Heart right ventricle (tissue), 16 donors: Measurements from ENCODE around the gene CTCFL. TPM values are rescaled to one million over a fixed set of nuclear protein-coding genes. Genes with fewer than 3 reads are reported as not detected.

Experiments used
- ATAC-seq, 8 donors: fragments of 200-7000 bp; cut with Tn5 transposase; one replicate each; pipeline ENCODE4 v1.9.1; 2020; ENCODE audit warnings: mild to moderate bottlenecking in 8 of 8, moderate library complexity in 8 of 8, moderate number of reproducible peaks in 1 of 8
- DNase-seq, 2 donors: peaks; one replicate each; pipeline ENCODE4 v3.0.0-alpha.2; 2020
- H3K27ac ChIP-seq, 10 donors: fragments of 200-600 bp; sonication (generic) in 2 of 10; one replicate each; pipeline versions ENCODE4 v1.5.0 to v1.8.0; 2020 to 2022; ENCODE audit warnings: mild to moderate bottlenecking in 3 of 10
- H3K27me3 ChIP-seq, 7 donors: fragments of 200-600 bp; one replicate each; pipeline ENCODE4 v1.8.0; 2021 to 2022; ENCODE audit warnings: mild to moderate bottlenecking in 2 of 7
- H3K36me3 ChIP-seq, 9 donors: fragments of 200-600 bp; sonication (generic) in 1 of 9; one replicate each; pipeline versions ENCODE4 v1.5.0 to v1.8.0; 2020 to 2022; ENCODE audit warnings: mild to moderate bottlenecking in 2 of 9
- H3K4me1 ChIP-seq, 9 donors: fragments of 200-600 bp; sonication (generic) in 1 of 9; one replicate each; pipeline versions ENCODE4 v1.5.0 to v1.8.0; 2020 to 2022; ENCODE audit warnings: mild to moderate bottlenecking in 4 of 9
- H3K4me3 ChIP-seq, 10 donors: fragments of 200-600 bp; sonication (generic) in 2 of 10; one replicate each; pipeline versions ENCODE4 v1.5.0 to v1.8.0; 2020 to 2022; ENCODE audit warnings: mild to moderate bottlenecking in 7 of 10, moderate library complexity in 2 of 10
- H3K9me3 ChIP-seq, 11 donors: fragments of 200-600 bp in 10 of 11; sonication (generic) in 2 of 11; one replicate each; pipeline versions ENCODE4 v1.5.0 to v1.8.0; 2013 to 2022; ENCODE audit warnings: mild to moderate bottlenecking in 2 of 11, control low read depth in 1 of 11, moderate library complexity in 1 of 11
- WGBS, 2 donors: extraction: QIAGEN DNeasy Blood & Tissue Kit; methylation state at CpG; one replicate each; pipeline ENCODE4 v1.1.7; 2013; ENCODE audit warnings: inconsistent platforms in 1 of 2; 5-methylcytosine and 5-hydroxymethylcytosine counted together
- intact Hi-C, 10 donors: fragments of 100-400 bp; cut with DNase I; formaldehyde crosslinking; loops; one replicate each; pipeline versions ENCODE4 v1.11.1 to v1.14.2; 2022
- polyA plus RNA-seq, 2 donors: library from polyadenylated mRNA; stranded (reverse); fragments of 200-250 nt; gene quantifications; one replicate each; pipeline ENCODE4 v1.2.3, GENCODE V29; 2013
- total RNA-seq, 10 donors: library from RNA; stranded (reverse); fragmentation: NEBNext Ultra II Directional in 3 of 10; extraction: Animal tissue kit (Norgen Biotek cat#: 25700) in 3 of 10; gene quantifications; one replicate each; pipeline versions ENCODE4 v1.2.1 to v1.2.4, GENCODE V29; 2021 to 2023
- TF ChIP-seq, protein P1 (sequence below), 9 donors: fragments of 200-600 bp; sonication (generic) in 2 of 9; IDR thresholded peaks; one replicate each; pipeline versions ENCODE4 v1.5.0 to v1.8.0; 2021 to 2022; ENCODE audit warnings: antibody characterized with exemption in 9 of 9, mild to moderate bottlenecking in 5 of 9, moderate library complexity in 1 of 9
- donor health status: Arrhythmogenic right ventricular cardiomyopathy.
- donor health status: ischemic (EF 13 %, LVEDD 7.1; RV severe dilation, severe dysfunction).
- donor health status: healthy with polysubstance abuse.
- donor health status: DM: no; HTN: yes; CAD: no.
- donor health status: DM: no; HTN: no; CAD: no.
- donor health status: ischemic (EF 25% LVEDD 6.9; RV normal size, moderate dysfunction).
- donor health status: ischemic (EF 25% LVEDD 5.7; RV mildly dilated, moderate dysfunction).
- donor health status: healthy.
- donor health status: DM: yes; HTN: yes; CAD: no.
- donor health status: Ischemic cardiomyopathy.
- donor health status: ischemic (EF 35%, LVEDD 5.7; RV mildly dilated, moderate dysfunction).
- donor health status: nonischemic (EF 11% LVEDD 7.7; RV severe dilation, severe dysfunction).
- donor health status: DM: yes; HTN: yes; CAD: no.
- donor health status: PGD.
- donor health status: ischemic (EF 29% LVEDD 5.4; RV normal size, mild dysfunction).
- donor health status: nonischemic (EF 23%, LVEDD 6.1; RV moderate dilation, normal function).

The CTCFL gene
- total and polyA plus RNA-seq, 12 donors: not detected

- intact Hi-C loops: loop anchor here in 1 of 10 donors (5.0 kb wide), 1 partner anchor 39 kb away; no protein-coding TSS in a partner anchor
- Histone ChIP-seq H3K9me3 (peaks cover 0 to 33% (median 2%) of the 10 kb centered on the region in 11 donors), H3K27ac (no peak overlapping the region), H3K4me3 (no peak overlapping the region), H3K4me1 (no peaks in the 10 kb centered on the region), H3K27me3 (peaks cover 0 to 50% (median 10%) of the 10 kb centered on the region in 7 donors), H3K36me3 (no peaks in the 10 kb centered on the region)
- 88 to 93% methylated on average over 2 of the region's 2 CpGs for WGBS, 2 donors
- no peak for ATAC-seq
- TF ChIP-seq, protein P1, sequence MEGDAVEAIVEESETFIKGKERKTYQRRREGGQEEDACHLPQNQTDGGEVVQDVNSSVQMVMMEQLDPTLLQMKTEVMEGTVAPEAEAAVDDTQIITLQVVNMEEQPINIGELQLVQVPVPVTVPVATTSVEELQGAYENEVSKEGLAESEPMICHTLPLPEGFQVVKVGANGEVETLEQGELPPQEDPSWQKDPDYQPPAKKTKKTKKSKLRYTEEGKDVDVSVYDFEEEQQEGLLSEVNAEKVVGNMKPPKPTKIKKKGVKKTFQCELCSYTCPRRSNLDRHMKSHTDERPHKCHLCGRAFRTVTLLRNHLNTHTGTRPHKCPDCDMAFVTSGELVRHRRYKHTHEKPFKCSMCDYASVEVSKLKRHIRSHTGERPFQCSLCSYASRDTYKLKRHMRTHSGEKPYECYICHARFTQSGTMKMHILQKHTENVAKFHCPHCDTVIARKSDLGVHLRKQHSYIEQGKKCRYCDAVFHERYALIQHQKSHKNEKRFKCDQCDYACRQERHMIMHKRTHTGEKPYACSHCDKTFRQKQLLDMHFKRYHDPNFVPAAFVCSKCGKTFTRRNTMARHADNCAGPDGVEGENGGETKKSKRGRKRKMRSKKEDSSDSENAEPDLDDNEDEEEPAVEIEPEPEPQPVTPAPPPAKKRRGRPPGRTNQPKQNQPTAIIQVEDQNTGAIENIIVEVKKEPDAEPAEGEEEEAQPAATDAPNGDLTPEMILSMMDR (IDR thresholded peaks at IDR 0.05): no peak
- DNase-seq: no peak
These were observed 12.9 kb upstream of the CTCFL start for GRCh38 chr20:57537822-57538221.

DNA sequence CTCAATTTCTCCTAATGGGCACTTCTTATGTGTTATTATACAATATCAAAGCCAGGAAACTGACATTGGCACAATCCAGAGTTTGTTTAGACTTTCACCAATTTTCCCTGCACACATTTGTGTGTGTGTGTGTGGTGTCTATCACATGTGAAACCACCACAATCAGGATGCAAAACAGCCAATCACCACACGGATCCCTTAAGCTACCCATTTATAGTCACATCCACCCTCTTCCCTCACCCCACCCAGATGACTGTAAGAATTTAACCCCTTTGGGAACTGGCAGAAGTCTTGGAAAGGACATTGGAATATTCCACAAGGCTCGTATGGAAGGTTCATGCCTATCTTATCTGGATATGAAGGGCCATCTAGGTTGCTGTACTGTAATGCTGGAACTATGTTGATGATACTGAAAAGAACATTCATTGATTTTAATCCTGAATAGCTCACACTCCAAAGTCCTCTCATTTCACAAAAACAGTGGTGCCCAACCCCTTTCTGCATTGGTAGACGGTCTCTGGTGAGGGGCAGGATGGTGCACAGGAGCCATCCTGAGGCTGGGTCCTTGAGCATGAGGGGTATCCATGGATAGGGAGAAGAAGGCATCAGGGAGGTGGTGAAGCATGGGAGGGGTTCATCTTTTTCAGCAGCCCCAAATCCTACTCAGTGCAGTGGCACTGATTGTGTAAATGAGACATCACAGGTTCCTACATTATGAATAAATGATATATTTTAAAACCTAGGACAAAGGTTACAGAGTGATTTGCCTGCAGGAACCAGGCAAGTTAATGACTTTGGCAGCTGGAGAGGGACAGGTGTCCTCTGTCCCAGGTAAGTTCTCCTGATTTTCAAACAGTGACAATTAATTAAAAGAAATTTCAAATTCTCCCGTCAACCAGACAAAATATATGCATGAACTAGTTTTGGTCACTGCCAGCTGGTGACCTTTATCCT lies 12.1 kb upstream of the CTCFL start:
- Histone ChIP-seq H3K27me3 (peaks cover 0 to 53% (median 10%) of the 10 kb centered on the region in 7 donors), H3K27ac (no peak overlapping the region), H3K9me3 (peaks cover 0 to 33% (median 2%) of the 10 kb centered on the region in 11 donors), H3K4me3 (no peak overlapping the region), H3K4me1 (no peaks in the 10 kb centered on the region), H3K36me3 (no peaks in the 10 kb centered on the region)
- no peak for DNase-seq
- intact Hi-C loops: loop anchor here in 1 of 10 donors (5.0 kb wide), 1 partner anchor 40 kb away; no protein-coding TSS in a partner anchor
- WGBS, 2 donors: 64 to 70% methylated on average over 4 of the region's 4 CpGs
- no peak for ATAC-seq
- TF ChIP-seq, protein P1 (IDR thresholded peaks at IDR 0.05): no peak

GRCh38 chr20:57536120-57536708 lies 11.3 kb upstream of the CTCFL start:
- ATAC-seq (no peak), DNase-seq (no peak)
- H3K36me3 ChIP-seq: no peaks in the 10 kb centered on the region
- WGBS, 2 donors: 63 to 64% methylated on average over 3 of the region's 3 CpGs
- peaks cover 0 to 52% (median 10%) of the 10 kb centered on the region in 7 donors for H3K27me3 ChIP-seq
- TF ChIP-seq, protein P1 (IDR thresholded peaks at IDR 0.05): no peak
- peaks cover 0 to 33% (median 2%) of the 10 kb centered on the region in 11 donors for H3K9me3 ChIP-seq
- H3K4me1 ChIP-seq: no peaks in the 10 kb centered on the region
- no peak overlapping the region for H3K27ac ChIP-seq
- intact Hi-C loops: loop anchor here in 1 of 10 donors (5.0 kb wide), 1 partner anchor 41 kb away; no protein-coding TSS in a partner anchor
- H3K4me3 ChIP-seq: no peak overlapping the region

- TF ChIP-seq, protein P1 (IDR thresholded peaks at IDR 0.05): no peak
- ATAC-seq: no peak
- 78 to 81% methylated on average over 5 of the region's 5 CpGs for WGBS, 2 donors
These were observed 10.4 kb upstream of the CTCFL start for GRCh38 chr20:57535297-57535696.

More at GRCh38 chr20:57535297-57535696, 10.4 kb upstream of the CTCFL start:
- H3K27me3 ChIP-seq: peaks cover 0 to 42% (median 10%) of the 10 kb centered on the region in 7 donors
- no peak overlapping the region for H3K27ac ChIP-seq
- no peak overlapping the region for H3K4me3 ChIP-seq
- intact Hi-C loops: loop anchor here in 1 of 10 donors (5.0 kb wide), 1 partner anchor 42 kb away; no protein-coding TSS in a partner anchor
- no peak for DNase-seq
- H3K9me3 ChIP-seq: peaks cover 0 to 33% (median 2%) of the 10 kb centered on the region in 11 donors
- H3K36me3 ChIP-seq: no peaks in the 10 kb centered on the region
- no peaks in the 10 kb centered on the region for H3K4me1 ChIP-seq
